ENCODE data around the gene GRIN1. TPM values are rescaled to one million over a fixed set of nuclear protein-coding genes. Genes with fewer than 3 reads are reported as not detected.
A peak's percentile ranks its signal among the peaks of the same experiment; 100 is the strongest.

Gene GRIN1
- total and polyA plus RNA-seq, 2 of the 13 experiments (the other 11 are each of a cell fraction or from before 2014, with no cell fraction given), result 0.13 TPM; not detected in 1

GRCh38 chr9:137198051-137198901 lies 59.3 kb downstream of the GRIN1 start (continued):
- TF ChIP-seq STAG1 (CRISPR knock-in tag; IDR thresholded peaks at IDR 0.05) (no peak), ZNF441 (CRISPR knock-in tag; IDR thresholded peaks at IDR 0.05; ENCODE audit: borderline replicate concordance) (no peak), BRF2 (CRISPR knock-in tag; IDR thresholded peaks at IDR 0.05) (no peak), MED1 (CRISPR knock-in tag; IDR thresholded peaks at IDR 0.05) (peak; percentile 38; the same call in 1 of the 2 replicates), ETV5 (CRISPR knock-in tag; IDR thresholded peaks at IDR 0.05; ENCODE audit: borderline replicate concordance) (peak; percentile 41; the same call in 1 of the 2 replicates), ZNF790 (CRISPR knock-in tag; IDR thresholded peaks at IDR 0.05; ENCODE audit: borderline replicate concordance) (no peak), RERE (CRISPR knock-in tag; IDR thresholded peaks at IDR 0.05; ENCODE audit: low read depth) (no peak), ZNF552 (CRISPR knock-in tag; IDR thresholded peaks at IDR 0.05; ENCODE audit: borderline replicate concordance) (no peak), TGIF2 (CRISPR knock-in tag; IDR thresholded peaks at IDR 0.05) (no peak), AGO1 (IDR thresholded peaks at IDR 0.05; ENCODE audit: low read depth, low read length, poor library complexity, severe bottlenecking) (no peak), PHB2 (IDR thresholded peaks at IDR 0.05; ENCODE audit: partially characterized antibody) (no peak), ZNF343 (CRISPR knock-in tag; IDR thresholded peaks at IDR 0.05) (no peak), ZBTB38 (CRISPR knock-in tag; IDR thresholded peaks at IDR 0.05) (no peak), PBX2 (CRISPR knock-in tag; IDR thresholded peaks at IDR 0.05) (no peak), CSRNP2 (CRISPR knock-in tag; conservative IDR thresholded peaks at IDR 0.05; ENCODE audit: low read depth) (no peak), E2F2 (CRISPR knock-in tag; IDR thresholded peaks at IDR 0.05; ENCODE audit: borderline replicate concordance) (no peak), EP300 (IDR thresholded peaks at IDR 0.05; ENCODE audit: low read depth in 2 of 2, low read length in 2 of 2) (peak in 1 of 2 experiments; percentile 52; a peak in 1 of 4 replicates), EP300 (CRISPR knock-in tag; IDR thresholded peaks at IDR 0.05; ENCODE audit: borderline replicate concordance) (peak; percentile 21; the same call in 1 of the 2 replicates)

Measured in HepG2 (cell line).